Nephron (organoid): Measurements from ENCODE around the gene SYT13.

Experiments used
- H3K27ac Mint-ChIP-seq, 3 experiments: 2 replicates each; pipeline ENCODE4 v1.8.0; 2020; ENCODE audit warnings: mixed read lengths in 3 of 3, mild to moderate bottlenecking in 2 of 3, moderate library complexity in 1 of 3
- H3K27me3 Mint-ChIP-seq: 2 replicates; pipeline ENCODE4 v1.8.0; 2021; ENCODE audit warnings: low read depth, mild to moderate bottlenecking, moderate library complexity, mixed read lengths
- H3K36me3 Mint-ChIP-seq: 2 replicates; pipeline ENCODE4 v1.8.0; 2020; ENCODE audit warnings: low read depth, mixed read lengths
- H3K4me1 Mint-ChIP-seq: 2 replicates; pipeline ENCODE4 v1.8.0; 2020; ENCODE audit warnings: mixed read lengths
- H3K4me3 Mint-ChIP-seq, 3 experiments: 2 replicates each; pipeline ENCODE4 v1.8.0; 2020; ENCODE audit warnings: mild to moderate bottlenecking in 3 of 3, mixed read lengths in 3 of 3, moderate library complexity in 2 of 3
- H3K9me3 Mint-ChIP-seq: 2 replicates; pipeline ENCODE4 v1.8.0; 2020; ENCODE audit warnings: mixed read lengths
- TF ChIP-seq, protein P1 (sequence below), 3 experiments: fragments of 200-600 bp; sonication (generic); IDR thresholded peaks; one replicate each; pipeline ENCODE4 v1.5.0; 2021; ENCODE audit warnings: antibody characterized with exemption in 3 of 3; ENCODE audit not compliant: unreplicated experiment in 3 of 3

Gene SYT13

GRCh38 chr11:45322891-45323600, 36.9 kb upstream of the SYT13 start:
- no peaks in the 10 kb centered on the region for H3K36me3 Mint-ChIP-seq
- H3K4me3 Mint-ChIP-seq: no peak overlapping the region
- H3K9me3 Mint-ChIP-seq: peaks cover 12% of the 10 kb centered on the region
- TF ChIP-seq, protein P1, sequence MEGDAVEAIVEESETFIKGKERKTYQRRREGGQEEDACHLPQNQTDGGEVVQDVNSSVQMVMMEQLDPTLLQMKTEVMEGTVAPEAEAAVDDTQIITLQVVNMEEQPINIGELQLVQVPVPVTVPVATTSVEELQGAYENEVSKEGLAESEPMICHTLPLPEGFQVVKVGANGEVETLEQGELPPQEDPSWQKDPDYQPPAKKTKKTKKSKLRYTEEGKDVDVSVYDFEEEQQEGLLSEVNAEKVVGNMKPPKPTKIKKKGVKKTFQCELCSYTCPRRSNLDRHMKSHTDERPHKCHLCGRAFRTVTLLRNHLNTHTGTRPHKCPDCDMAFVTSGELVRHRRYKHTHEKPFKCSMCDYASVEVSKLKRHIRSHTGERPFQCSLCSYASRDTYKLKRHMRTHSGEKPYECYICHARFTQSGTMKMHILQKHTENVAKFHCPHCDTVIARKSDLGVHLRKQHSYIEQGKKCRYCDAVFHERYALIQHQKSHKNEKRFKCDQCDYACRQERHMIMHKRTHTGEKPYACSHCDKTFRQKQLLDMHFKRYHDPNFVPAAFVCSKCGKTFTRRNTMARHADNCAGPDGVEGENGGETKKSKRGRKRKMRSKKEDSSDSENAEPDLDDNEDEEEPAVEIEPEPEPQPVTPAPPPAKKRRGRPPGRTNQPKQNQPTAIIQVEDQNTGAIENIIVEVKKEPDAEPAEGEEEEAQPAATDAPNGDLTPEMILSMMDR (IDR thresholded peaks at IDR 0.05; ENCODE audit: unreplicated experiment in 3 of 3): no peak
- H3K4me1 Mint-ChIP-seq: peaks cover 5% of the 10 kb centered on the region
- peaks cover 8% of the 10 kb centered on the region for H3K27me3 Mint-ChIP-seq
- no peak overlapping the region for H3K27ac Mint-ChIP-seq

- peaks cover 12% of the 10 kb centered on the region for H3K9me3 Mint-ChIP-seq
- peaks cover 11% of the 10 kb centered on the region for H3K4me1 Mint-ChIP-seq
- peaks cover 8% of the 10 kb centered on the region for H3K27me3 Mint-ChIP-seq
- TF ChIP-seq, protein P1 (IDR thresholded peaks at IDR 0.05; ENCODE audit: unreplicated experiment in 3 of 3): no peak
- no peak overlapping the region for H3K4me3 Mint-ChIP-seq
- H3K36me3 Mint-ChIP-seq: no peaks in the 10 kb centered on the region
- no peak overlapping the region for H3K27ac Mint-ChIP-seq
Measured at GRCh38 chr11:45322111-45322705, 36.1 kb upstream of the SYT13 start.

DNA sequence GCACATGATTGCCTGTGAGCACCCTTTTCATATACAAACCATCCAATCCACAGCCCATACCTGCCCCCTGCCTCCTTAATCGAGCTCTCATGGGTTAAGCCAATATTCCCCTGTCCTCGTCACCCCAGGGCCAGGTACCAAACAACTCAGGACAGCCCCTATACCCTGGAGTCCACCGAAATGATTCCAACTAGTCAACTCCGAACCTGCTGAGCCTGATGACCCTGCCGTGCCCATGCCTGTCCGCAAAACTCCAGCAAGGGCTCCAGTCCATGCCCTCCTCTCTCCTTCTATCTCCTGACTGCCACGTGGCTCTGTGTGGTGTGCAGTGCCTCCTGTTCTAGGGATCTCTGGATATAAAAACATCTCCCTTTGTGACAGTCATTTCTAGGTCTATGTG, 35.5 kb upstream of the SYT13 start:
- Mint-ChIP-seq H3K4me1 (peaks cover 11% of the 10 kb centered on the region), H3K27me3 (peaks cover 8% of the 10 kb centered on the region), H3K9me3 (peaks cover 7% of the 10 kb centered on the region), H3K36me3 (no peaks in the 10 kb centered on the region), H3K27ac (no peak overlapping the region), H3K4me3 (no peak overlapping the region)
- TF ChIP-seq, protein P1 (IDR thresholded peaks at IDR 0.05; ENCODE audit: unreplicated experiment in 3 of 3): no peak

GRCh38 chr11:45321031-45321595, 35.0 kb upstream of the SYT13 start:
- Mint-ChIP-seq H3K27ac (no peak overlapping the region), H3K4me1 (peaks cover 15% of the 10 kb centered on the region), H3K9me3 (peaks cover 5% of the 10 kb centered on the region), H3K4me3 (no peak overlapping the region), H3K27me3 (peaks cover 12% of the 10 kb centered on the region), H3K36me3 (no peaks in the 10 kb centered on the region)
- TF ChIP-seq, protein P1 (IDR thresholded peaks at IDR 0.05; ENCODE audit: unreplicated experiment in 3 of 3): no peak

DNA sequence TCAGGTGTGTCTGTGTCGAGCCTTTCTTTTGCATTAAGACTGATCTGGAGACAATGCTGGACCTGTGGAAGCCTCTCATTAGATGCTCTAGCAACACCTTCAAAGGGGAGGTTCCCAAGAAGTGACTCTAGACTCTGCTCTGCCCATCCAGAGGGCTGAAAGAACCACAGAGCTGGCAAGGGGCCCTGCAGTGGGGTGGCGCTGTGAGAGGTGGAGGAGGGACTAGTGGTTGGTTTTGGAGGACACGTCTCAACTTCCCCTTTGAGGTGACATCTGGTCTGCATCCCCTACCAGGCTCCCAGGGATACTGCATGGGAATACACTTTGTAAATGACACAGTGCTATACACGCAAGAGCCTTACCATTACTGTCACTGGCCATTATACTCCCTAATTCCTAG, 34.2 kb upstream of the SYT13 start:
- Mint-ChIP-seq H3K36me3 (no peaks in the 10 kb centered on the region), H3K4me1 (peaks cover 15% of the 10 kb centered on the region), H3K4me3 (no peak overlapping the region), H3K27ac (no peak overlapping the region), H3K27me3 (peaks cover 14% of the 10 kb centered on the region), H3K9me3 (peaks cover 3% of the 10 kb centered on the region)
- TF ChIP-seq, protein P1 (IDR thresholded peaks at IDR 0.05; ENCODE audit: unreplicated experiment in 3 of 3): no peak
